Tibial artery (tissue), 4 donors: Measurements from ENCODE around the gene CCDC87.
"Not testable (repeated sequence)": the region's sequence is repeated elsewhere in the genome, so short reads cannot be mapped to it uniquely, and the experiment has no call there.

Experiments used
- DNase-seq, 2 donors: peaks; one replicate each; pipeline ENCODE4 v3.0.0-alpha.2; 2019
- H3K27ac ChIP-seq, 2 donors: fragments of 200-600 bp; sonication (generic) in 1 of 2; 1 replicate in 1 of 2; 2 replicates in 1 of 2; pipeline ENCODE4 v1.5.1; 2018 to 2019; ENCODE audit warnings: mild to moderate bottlenecking in 1 of 2
- H3K27me3 ChIP-seq, 2 donors: fragments of 200-600 bp; sonication (generic) in 1 of 2; one replicate each; pipeline versions ENCODE4 v1.5.1 to v1.6.0; 2016 to 2019
- H3K36me3 ChIP-seq, 3 donors: fragments of 200-600 bp; sonication (generic) in 2 of 3; one replicate each; pipeline ENCODE4 v1.5.1; 2016 to 2019; ENCODE audit warnings: mild to moderate bottlenecking in 2 of 3
- H3K4me1 ChIP-seq, 4 donors: fragments of 200-600 bp; sonication (generic) in 2 of 4; 1 replicate in 3 of 4; 2 replicates in 1 of 4; pipeline ENCODE4 v1.5.1; 2016 to 2019
- H3K4me3 ChIP-seq, 2 donors: fragments of 200-600 bp; sonication (generic) in 1 of 2; 1 replicate in 1 of 2; 2 replicates in 1 of 2; pipeline ENCODE4 v1.5.1; 2018 to 2019; ENCODE audit warnings: mild to moderate bottlenecking in 2 of 2
- H3K9me3 ChIP-seq, 3 donors: fragments of 200-600 bp; sonication (generic) in 1 of 3; one replicate each; pipeline ENCODE4 v1.5.1; 2016 to 2019
- CTCF ChIP-seq, 2 experiments: fragments of 200-600 bp in 1 of 2; fragments of 450-650 bp in 1 of 2; IDR thresholded peaks; one replicate each; pipeline ENCODE4 v1.5.1; 2017 to 2019; ENCODE audit warnings: antibody characterized with exemption in 2 of 2, mild to moderate bottlenecking in 1 of 2, moderate library complexity in 1 of 2
- intact Hi-C: fragments of 100-400 bp; cut with DNase I; formaldehyde crosslinking; loops from one replicate; pipeline ENCODE4 v1.15.0; 2023; ENCODE audit warnings: low total_unique reads

Gene CCDC87

GRCh38 chr11:66548041-66548440 lies 44.8 kb downstream of the CCDC87 start:
- peaks cover 0 to 5% (median 0%) of the 10 kb centered on the region in 3 donors for H3K36me3 ChIP-seq
- intact Hi-C loops, result no loop called here
- H3K27ac ChIP-seq, result no peak overlapping the region
- no peaks in the 10 kb centered on the region for H3K27me3 ChIP-seq
- no peak for TF ChIP-seq CTCF (IDR thresholded peaks at IDR 0.05)
- H3K9me3 ChIP-seq, result no peaks in the 10 kb centered on the region
- H3K4me3 ChIP-seq, result no peak overlapping the region
- H3K4me1 ChIP-seq, result peaks cover 0 to 40% (median 27%) of the 10 kb centered on the region in 4 donors
- no peak for DNase-seq

- no peak for TF ChIP-seq CTCF (IDR thresholded peaks at IDR 0.05)
- Histone ChIP-seq H3K27me3 (no peaks in the 10 kb centered on the region), H3K9me3 (no peaks in the 10 kb centered on the region), H3K4me1 (peaks cover 0 to 41% (median 27%) of the 10 kb centered on the region in 4 donors), H3K4me3 (no peak overlapping the region), H3K36me3 (peaks cover 0 to 10% (median 0%) of the 10 kb centered on the region in 3 donors), H3K27ac (peak overlapping the region in 1 of 2 donors; percentile 17)
- intact Hi-C loops, result no loop called here
- no peak for DNase-seq
Observed at GRCh38 chr11:66547662-66548009, 45.2 kb downstream of the CCDC87 start.

- peaks cover 0 to 41% (median 27%) of the 10 kb centered on the region in 4 donors for H3K4me1 ChIP-seq
- no peak for TF ChIP-seq CTCF (IDR thresholded peaks at IDR 0.05)
- peak overlapping the region; percentile 68 to 94 for H3K4me3 ChIP-seq
- intact Hi-C loops, result no loop called here
- H3K36me3 ChIP-seq, result peaks cover 0 to 15% (median 3%) of the 10 kb centered on the region in 3 donors
- no peaks in the 10 kb centered on the region for H3K9me3 ChIP-seq
- DNase-seq, result no peak
- no peaks in the 10 kb centered on the region for H3K27me3 ChIP-seq
- peak overlapping the region; percentile 72 to 80 for H3K27ac ChIP-seq
Observed at GRCh38 chr11:66546966-66547661, 45.7 kb downstream of the CCDC87 start.

- Histone ChIP-seq H3K27me3 (no peaks in the 10 kb centered on the region), H3K27ac (peak within 1 kb of the TSS; percentile 72 to 80), H3K4me3 (peak within 1 kb of the TSS; percentile 68 to 94), H3K4me1 (peaks cover 0 to 41% (median 27%) of the 10 kb centered on the region in 4 donors), H3K36me3 (peaks cover 0 to 21% (median 9%) of the 10 kb centered on the region in 3 donors), H3K9me3 (no peaks in the 10 kb centered on the region)
- intact Hi-C loops, result no loop called here
- DNase-seq, result peak; percentile 69 to 87
- no peak for TF ChIP-seq CTCF (IDR thresholded peaks at IDR 0.05)
Observed at GRCh38 chr11:66546368-66546965, 46.4 kb downstream of the CCDC87 start, which contains the start of gene ACTN3. ACTN3 (plus strand) TSS chr11:66546903; CDS start chr11:66546938, 35 bp downstream.

GRCh38 chr11:66545701-66546367 lies 47.0 kb downstream of the CCDC87 start, which contains the start of gene ZDHHC24:
ZDHHC24 (minus strand) TSS chr11:66546048; CDS start chr11:66546003, 45 bp downstream.
- Histone ChIP-seq H3K9me3 (no peaks in the 10 kb centered on the region), H3K27me3 (no peaks in the 10 kb centered on the region), H3K4me1 (peaks cover 0 to 41% (median 27%) of the 10 kb centered on the region in 4 donors), H3K4me3 (peak within 1 kb of the TSS; percentile 68 to 94), H3K36me3 (peaks cover 0 to 28% (median 10%) of the 10 kb centered on the region in 3 donors), H3K27ac (peak within 1 kb of the TSS; percentile 72 to 80)
- intact Hi-C loops, result no loop called here
- DNase-seq, result peak; percentile 98 to 99
- TF ChIP-seq CTCF (IDR thresholded peaks at IDR 0.05), result no peak

- H3K9me3 ChIP-seq, DNase-seq, intact Hi-C loops, H3K27me3 ChIP-seq: not testable (repeated sequence)
- H3K27ac ChIP-seq, result peak overlapping the region in 1 of 2 donors; percentile 72
- H3K4me3 ChIP-seq, result peak overlapping the region; percentile 68 to 94
- H3K36me3 ChIP-seq, result peaks cover 0 to 36% (median 10%) of the 10 kb centered on the region in 3 donors
- H3K4me1 ChIP-seq, result peaks cover 0 to 41% (median 27%) of the 10 kb centered on the region in 4 donors
Observed at GRCh38 chr11:66544952-66545351, 47.9 kb downstream of the CCDC87 start.
